Measurements from ENCODE around the gene SYT1. TPM values are rescaled to one million over a fixed set of nuclear protein-coding genes. Genes with fewer than 3 reads are reported as not detected.

SYT1 gene
- total RNA-seq, 4 donors from 2014 or later, result 1.1 to 3.7 (median 1.9) TPM

- TF ChIP-seq CTCF (IDR thresholded peaks at IDR 0.05; ENCODE audit: low read depth), result no peak
Measured at GRCh38 chr12:79227646-79228045, 363.1 kb downstream of the SYT1 start.

GRCh38 chr12:79233341-79233781, 368.8 kb downstream of the SYT1 start:
- no peak for TF ChIP-seq CTCF (IDR thresholded peaks at IDR 0.05; ENCODE audit: low read depth)

- no peak for TF ChIP-seq CTCF (IDR thresholded peaks at IDR 0.05; ENCODE audit: low read depth)
Measured at GRCh38 chr12:79236920-79237319, 372.3 kb downstream of the SYT1 start.

- TF ChIP-seq CTCF (IDR thresholded peaks at IDR 0.05; ENCODE audit: low read depth), result no peak
Measured at GRCh38 chr12:79238246-79238645, 373.7 kb downstream of the SYT1 start.

- TF ChIP-seq CTCF (IDR thresholded peaks at IDR 0.05; ENCODE audit: low read depth), result no peak
Measured at GRCh38 chr12:79247494-79247893, 382.9 kb downstream of the SYT1 start.

GRCh38 chr12:79250186-79250585, 385.6 kb downstream of the SYT1 start:
- no peak for TF ChIP-seq CTCF (IDR thresholded peaks at IDR 0.05; ENCODE audit: low read depth)

- no peak for TF ChIP-seq CTCF (IDR thresholded peaks at IDR 0.05; ENCODE audit: low read depth)
Measured at GRCh38 chr12:79250960-79251755, 386.6 kb downstream of the SYT1 start.
